ENCODE results near the gene SLC9A3.
A peak's percentile ranks its signal among the peaks of the same experiment; 100 is the strongest.

SLC9A3 gene

DNA sequence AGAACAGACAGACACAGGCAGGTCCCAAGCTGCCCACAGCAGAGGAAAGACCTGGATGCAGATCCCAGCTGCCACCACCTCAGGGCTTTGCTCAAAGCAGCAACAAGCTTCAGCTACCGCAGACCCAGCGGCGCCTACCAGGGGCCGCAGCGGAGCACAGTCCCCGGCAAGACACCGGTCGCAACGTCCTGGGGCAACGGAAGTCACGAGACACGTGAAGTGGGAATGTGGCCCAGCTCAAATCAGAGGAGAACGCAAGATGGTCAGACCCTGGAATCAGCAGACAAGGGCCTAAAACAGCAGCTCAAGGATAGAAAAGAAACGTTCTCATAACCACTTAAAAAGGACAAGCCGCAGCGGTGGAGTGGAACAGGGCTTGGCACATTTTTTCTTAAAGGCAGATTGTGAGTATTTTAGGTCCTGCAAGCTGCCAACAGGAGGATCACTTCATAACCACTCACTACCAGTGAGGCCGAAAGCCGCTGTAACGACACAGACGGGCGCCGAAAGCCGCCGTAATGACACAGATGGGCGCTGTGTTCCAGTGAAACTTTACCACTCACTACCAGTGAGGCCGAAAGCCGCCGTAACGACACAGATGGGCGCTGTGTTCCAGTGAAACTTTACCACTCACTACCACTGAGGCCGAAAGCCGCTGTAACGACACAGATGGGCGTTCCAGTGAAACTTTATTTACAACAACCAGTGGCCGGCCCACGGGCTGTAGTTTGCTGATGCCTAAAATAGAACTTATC lies 21.7 kb downstream of the SLC9A3 start:
- DNase-seq, result no peak

GRCh38 chr5:501831-502184 lies 22.4 kb downstream of the SLC9A3 start:
- DNase-seq, result no peak

DNA sequence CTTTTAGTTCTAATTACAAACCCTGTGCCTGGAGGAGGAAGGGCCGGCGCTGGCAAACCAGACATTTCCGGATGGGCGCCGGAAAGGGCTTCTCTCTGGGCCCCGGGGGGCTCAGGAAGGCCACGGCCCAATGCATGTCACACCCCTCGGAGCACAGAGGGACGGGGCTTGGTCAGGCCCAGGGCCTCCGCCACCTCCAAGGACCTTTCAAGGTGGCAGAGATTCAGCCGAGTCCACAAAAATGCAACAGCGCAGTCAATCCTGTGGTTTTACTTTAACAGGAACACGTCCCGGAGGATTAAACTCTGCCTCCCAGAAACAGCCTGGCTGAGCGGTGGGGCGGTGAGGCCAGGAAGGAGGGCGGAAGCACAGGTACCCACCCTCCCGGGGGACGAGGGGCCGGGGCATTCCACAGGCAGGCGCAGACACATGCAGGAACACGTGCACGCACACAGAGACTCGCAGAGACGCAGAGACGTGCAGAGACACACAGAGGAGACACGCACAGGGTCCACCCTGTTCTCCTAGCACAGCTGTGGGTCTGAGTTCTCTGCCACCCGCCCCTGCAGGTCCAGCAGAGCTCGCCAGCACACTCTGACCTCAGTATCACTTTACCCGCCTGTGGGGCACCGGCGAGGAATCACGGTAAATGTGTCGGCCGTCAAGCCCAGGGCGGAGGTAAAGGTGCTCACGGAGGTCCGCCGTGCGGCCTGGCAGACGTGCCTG lies 23.0 kb downstream of the SLC9A3 start:
- no peak for DNase-seq

GRCh38 chr5:500491-500890 lies 23.8 kb downstream of the SLC9A3 start:
- no peak for DNase-seq

DNA sequence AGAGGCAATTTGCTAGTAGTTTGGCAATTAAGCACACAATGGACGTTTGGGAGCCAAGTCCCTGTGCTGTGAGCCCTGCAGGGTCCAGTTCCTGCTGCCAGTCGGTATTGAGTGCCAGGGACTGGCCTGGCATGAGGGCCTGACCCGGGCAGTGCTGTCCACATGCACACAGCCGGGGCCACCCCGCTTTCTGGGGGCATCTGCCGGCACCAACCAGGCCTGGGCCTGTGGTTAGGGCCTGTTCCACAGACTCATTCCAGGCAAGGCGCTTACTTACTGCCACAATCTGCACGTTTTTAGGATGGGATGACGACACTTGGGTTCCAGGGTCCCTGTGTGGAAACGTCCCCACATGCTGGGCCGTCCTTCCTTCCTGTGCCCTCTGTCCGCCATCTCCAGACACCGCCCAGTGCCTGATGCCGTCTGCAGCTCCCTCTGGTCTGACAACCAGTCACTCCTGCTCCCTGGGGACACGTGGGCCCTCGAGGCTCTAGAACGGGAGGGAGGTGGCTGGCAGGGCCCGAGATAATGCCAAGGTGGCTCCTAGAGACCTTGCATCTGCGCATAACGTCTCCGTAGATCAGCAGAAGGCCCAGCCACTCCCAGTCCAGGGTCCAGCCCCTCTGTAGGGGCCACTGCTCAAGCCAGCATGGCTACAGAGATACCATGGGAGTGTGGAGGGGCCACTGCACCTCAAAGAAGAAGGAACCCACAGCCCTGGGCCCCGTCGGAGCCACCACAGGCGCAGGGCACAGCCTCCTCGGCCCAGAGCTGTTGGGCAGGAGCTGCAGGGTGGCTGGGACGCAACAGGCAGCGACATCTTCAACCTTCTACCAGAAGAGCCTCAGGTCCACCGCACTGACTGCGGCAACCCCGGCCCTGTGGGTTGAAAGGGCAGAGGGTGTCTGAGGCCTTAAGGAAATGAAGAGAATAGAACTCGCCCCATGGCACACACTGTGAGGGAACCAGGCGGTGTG lies 24.7 kb downstream of the SLC9A3 start:
- DNase-seq, result no peak

DNA sequence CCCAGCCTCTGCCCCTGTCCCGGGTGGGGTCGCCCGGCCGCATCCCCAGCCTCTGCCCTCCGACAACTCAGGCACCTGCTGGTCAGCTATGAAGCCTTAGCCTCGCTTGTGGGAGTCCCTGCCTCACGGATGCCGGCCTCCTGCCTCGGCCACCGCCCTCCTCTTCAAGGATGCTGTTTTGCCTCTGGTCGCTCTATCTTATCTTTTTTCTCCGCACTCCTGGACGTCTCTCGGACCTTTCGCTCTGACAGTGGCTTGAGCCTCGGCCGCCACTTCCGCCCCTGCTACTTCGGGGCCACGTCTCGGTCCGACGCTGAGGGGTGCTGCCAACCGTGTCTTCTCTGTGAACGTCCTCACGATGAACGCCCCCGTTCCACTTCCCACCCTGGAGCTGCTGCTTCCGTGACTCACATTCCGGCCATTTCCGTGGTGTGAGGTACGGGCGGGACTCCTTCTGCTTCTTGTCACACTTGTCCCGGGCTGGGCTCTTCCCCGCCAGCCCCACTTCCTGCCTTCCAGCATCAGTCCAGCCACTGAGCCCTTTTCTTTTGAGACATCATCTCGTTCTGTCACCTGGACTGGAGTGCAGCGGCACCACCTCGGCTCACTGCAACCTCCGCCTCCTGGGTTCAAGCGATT lies 26.3 kb downstream of the SLC9A3 start:
- DNase-seq, result no peak

DNA sequence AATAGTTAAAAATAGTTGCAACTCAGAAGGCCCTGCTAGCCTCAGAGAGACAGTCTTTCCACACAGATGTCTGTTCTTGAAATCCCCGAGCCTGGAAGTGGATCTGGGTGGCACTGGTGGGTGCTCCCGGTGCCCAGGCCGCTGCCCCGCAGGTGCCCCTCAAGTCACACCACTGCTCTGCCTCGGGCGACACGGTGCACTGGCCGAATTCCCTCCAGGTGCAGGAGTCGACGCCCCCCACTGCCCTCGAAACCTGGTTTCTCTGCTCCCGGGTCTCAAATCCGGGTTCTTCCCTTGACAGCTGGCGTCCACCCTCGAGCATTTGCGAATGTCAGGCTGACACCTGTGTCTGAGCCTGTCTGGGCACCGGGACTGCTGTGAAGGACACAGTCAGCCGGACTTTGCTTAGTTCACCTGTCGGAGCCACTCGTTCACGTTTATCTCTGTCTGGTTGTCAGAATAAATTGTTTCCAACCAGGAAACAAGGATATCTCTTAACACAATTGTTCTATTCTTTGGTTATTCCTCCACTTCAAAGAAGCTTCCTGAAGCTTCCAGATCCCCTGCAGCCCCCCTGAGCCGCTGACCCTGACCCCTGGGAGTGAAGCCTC lies 27.1 kb downstream of the SLC9A3 start:
- DNase-seq, result no peak

- no peak for DNase-seq
Measured at GRCh38 chr5:496028-496427, 28.2 kb downstream of the SLC9A3 start.

DNA sequence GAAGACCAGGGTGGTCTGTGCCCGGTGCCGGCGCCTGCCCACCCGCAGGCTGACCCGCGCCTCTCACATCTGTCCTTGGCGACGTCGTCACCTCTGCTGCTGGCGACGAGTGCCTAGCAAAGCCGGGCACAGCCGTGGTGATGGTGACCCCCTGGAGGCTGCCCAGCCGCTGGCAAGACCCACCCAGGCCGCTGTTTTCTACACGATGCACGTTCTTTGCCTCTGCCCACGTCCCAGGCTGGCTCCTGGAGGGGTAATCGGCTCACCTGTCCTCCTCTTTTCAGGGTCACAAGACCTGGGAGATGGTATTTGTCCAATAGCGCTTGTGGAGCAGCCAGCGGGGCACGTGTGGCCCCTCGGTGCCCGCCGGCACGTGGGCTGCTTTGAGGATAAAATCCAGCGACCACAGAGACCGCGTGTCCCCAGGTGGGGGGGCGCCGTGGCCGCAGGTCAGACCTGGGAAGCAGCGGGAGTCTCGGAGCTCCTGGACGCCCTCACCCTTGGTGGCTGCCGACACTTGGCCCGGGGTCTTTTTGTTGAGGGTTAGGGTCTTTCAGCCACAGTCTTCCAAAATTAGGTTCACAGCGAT lies 29.5 kb downstream of the SLC9A3 start:
- no peak for DNase-seq

DNA sequence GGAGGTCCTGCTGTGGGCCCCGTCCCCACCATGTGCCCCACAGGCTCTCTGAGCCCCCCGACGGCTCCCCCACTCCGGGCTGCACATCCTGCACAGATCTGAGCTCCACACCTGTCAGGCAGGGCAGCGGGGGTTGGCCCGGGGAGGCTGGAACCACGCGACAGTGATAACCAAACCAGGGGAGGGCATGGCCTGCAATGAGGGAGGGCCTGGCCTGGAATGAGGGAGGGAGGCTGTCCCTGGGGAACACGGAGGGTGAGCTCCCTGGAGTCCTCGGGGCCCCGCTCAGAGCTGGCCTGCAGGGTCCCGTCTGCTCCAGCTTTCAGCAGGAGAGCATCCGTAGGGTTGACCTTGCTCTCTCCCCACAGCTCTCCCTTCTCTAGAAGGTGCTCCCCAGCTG lies 30.5 kb downstream of the SLC9A3 start:
- DNase-seq, result no peak

DNA sequence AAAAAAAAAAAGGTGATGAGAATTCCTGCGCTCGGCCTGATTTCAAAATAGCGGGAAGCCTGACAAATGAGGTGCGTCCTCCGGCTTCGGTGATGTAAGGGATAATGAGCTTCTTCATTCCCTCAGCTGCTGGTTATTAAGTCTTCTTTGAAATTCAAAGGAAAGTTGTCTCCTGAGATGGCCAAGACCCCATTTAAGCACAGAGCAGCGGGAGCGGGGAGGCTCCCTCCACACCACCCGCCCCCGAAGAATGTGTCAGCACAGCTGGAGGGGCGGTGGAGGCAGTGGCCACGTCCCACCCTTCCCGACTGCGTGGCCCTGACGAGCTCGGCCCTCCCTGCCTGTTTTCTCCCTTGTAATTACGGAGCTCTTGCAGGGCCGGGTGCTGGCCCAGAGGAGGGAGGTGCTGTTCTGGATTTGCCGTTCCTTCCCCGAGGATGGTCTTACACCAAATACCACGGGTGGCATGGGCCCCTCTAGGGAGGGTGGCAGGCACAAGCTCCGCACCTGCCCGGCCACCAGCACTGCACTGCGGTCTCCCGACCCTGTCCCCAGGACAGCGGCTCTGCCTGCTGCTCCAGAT lies 31.0 kb downstream of the SLC9A3 start:
- DNase-seq, result no peak

DNA sequence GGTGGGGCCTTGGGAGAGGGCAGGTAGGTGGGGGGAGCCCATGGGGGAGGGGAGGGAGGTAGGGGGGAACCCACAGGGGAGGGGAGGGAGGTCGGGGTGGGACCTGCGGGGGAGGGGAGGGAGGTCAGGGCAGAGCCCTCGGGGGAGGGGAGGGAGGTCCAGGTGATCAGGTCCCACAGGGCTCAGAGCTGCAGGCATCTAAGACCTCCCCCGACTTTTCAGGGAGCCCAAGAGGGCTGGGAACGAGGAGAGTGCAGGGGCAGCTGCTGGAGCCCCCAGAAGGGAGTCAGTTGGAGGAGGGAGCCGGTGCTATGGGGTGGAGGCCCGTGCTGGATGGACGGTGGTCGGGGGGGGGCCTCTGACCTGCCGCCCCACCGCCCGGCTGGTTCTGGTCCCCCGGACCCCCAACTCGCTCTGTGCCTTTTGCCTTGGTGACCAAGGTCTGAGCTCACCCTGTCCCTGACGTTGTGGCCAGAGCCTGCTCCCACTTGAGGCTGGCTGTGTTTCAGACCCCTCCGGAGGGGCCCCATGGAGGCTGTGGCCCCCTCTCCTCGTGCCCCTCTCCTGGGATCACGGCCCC lies 31.8 kb downstream of the SLC9A3 start:
- no peak for DNase-seq

DNA sequence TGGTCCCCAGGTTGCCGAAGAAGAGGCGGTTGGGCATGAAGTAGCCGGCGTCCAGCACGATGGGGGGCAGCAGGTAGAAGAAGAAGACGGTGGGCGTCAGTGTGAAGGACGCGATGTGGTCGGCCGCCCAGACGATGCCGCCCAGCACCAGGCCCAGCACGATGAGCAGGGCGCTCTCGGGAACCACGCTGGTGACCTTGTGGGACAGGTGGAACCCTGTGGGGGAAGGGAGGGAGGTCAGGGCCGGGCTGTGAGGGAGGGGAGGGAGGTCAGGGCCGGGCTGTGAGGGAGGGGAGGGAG lies 32.4 kb downstream of the SLC9A3 start:
- no peak for DNase-seq

- DNase-seq, result no peak
Measured at GRCh38 chr5:491119-491855, 33.0 kb downstream of the SLC9A3 start.

GRCh38 chr5:490116-491106 lies 33.8 kb downstream of the SLC9A3 start:
- peak; percentile 7 for DNase-seq

GRCh38 chr5:489689-490080 lies 34.6 kb downstream of the SLC9A3 start:
- no peak for DNase-seq

DNA sequence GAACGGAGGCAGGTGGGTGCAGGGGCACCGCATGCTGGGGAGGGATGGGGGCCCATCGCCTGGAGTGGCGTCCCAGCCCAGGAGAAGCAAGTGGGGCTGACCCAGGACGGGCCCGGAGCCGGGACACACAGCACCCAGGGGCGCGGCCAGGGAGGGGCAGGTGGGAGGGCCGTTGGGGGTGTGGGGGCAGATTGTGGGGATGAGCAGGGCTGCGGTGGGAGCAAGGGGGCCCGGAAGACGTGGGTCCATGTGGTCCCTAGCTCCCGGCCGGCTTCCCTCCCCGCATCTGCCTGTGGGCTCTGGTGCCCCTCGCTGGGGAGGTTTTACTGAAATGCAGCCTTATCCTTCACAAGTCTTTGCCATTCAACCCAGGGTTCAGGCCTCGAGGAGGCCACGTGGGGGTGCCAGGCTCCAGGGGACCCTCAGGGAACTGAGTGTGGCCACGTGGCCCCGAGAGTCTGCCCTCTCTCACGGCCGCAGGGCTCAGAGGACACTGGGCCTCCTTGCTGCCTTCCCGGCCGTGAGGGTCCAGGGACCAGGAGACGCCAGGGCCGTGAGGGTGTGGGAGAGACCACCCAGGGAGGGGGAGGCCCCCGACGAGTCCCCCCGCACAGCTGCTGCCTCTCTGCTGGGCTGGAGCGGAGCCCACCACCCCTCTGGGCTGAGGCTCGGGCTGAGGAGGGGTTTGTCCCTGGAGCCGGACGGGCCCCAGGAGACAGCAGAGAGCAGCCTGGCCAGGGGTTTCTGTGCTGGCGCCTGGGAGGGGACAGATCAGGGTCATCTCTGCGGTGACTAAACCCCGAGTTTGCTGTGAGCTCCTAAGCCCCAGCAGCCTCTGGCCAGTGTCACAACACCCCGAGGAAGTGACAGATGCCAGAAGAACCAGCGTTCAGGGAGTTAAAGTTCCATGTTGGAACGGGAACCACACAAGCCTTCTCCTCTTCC lies 35.2 kb downstream of the SLC9A3 start:
- DNase-seq, result no peak

DNA sequence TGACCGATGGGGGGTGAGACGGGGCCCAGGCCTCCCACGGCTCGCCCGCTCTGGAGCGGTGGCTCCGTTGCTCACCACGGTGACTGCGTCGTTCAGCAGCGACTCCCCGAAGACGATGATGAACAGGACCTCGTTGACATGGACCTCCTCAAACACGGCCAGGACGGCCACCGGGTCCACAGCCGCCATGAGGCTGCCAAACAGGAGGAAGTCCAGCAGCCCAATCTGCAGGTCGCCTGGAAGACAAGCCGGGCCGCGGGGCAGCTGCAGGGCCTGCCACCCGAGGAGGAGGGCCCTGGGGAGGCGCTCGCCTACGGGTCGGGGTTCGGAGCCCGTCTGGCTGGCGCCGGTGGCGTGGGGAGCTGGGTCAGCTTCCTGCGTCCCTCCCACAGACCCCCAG lies 36.0 kb downstream of the SLC9A3 start:
- no peak for DNase-seq
